GM18505 (cell line): ENCODE results near the gene NTN1.
"Not testable (repeated sequence)": the region's sequence is repeated elsewhere in the genome, so short reads cannot be mapped to it uniquely, and the experiment has no call there.

Experiments
- ATAC-seq: cut with Tn5 transposase; IDR thresholded peaks from one replicate; pipeline ENCODE4 v1.9.1; 2021; ENCODE audit not compliant: unreplicated experiment
- POLR2A ChIP-seq: IDR thresholded peaks from 4 replicates; pipeline ENCODE4 v1.6.1; 2011; ENCODE audit warnings: borderline replicate concordance; ENCODE audit not compliant: insufficient read depth, insufficient read length; ENCODE audit errors: extremely low read depth

The NTN1 gene

GRCh38 chr17:9071811-9072498, 50.6 kb downstream of the NTN1 start:
- TF ChIP-seq POLR2A: no peak

DNA sequence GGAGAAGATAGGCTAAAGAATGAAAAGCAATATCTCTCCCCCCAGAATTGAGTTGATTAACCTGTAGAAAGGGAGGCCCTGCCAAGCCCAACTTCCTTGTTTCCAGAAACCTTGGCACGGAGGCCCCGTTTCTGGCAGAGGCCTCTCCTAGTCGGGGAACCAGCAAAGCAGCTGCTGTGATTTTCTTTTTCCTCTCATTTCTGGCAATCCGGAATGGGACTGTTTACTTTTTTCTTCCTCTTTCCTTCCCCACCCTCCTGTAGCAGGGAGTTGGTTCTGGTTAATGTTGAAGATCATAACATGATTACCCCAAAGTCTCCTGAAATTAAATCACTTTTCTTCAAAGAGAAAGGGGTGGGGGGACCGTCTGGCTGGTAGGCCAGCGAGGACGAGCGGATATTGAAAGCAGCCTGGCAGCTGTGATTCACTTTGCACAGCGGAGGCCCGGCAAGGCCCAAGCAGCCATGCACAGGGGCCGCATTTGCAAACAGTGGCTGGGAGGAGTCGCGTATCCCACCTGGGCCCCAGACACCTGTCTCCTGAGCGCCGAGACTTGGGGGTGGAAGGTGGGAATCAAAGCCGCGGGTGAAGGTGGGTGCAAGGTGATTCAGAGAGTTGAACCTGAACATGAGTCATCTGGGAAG, 51.5 kb downstream of the NTN1 start:
- ATAC-seq: no peak
- no peak for TF ChIP-seq POLR2A

More at GRCh38 chr17:9071811-9072498, 50.6 kb downstream of the NTN1 start:
- ATAC-seq: no peak

DNA sequence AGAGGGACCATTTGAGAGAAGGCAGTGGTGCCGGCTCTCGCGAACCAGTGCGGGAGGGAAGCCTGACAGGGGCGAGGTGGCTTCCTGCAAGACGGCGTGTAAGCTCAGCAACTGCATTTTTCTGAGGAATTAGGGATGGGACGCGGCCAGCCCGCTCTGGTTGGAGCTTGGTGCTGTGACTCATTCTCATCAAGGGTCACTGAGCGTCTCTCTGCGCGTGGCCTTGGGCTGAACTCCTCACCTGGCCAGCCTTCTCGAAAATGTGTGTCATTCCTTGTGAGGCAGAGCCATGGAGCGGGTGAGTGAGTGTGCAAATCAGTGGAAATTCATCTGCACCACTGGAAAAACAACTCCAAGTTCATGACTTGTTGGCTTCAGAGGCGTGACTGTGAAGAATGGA, 52.8 kb downstream of the NTN1 start:
- no peak for TF ChIP-seq POLR2A
- ATAC-seq: no peak

GRCh38 chr17:9079461-9080103, 58.3 kb downstream of the NTN1 start:
- ATAC-seq: no peak
- no peak for TF ChIP-seq POLR2A

- ATAC-seq: no peak
These were observed 59.1 kb downstream of the NTN1 start for GRCh38 chr17:9080296-9080914.

GRCh38 chr17:9080983-9081382, 59.7 kb downstream of the NTN1 start:
- no peak for ATAC-seq

More at GRCh38 chr17:9080296-9080914, 59.1 kb downstream of the NTN1 start:
- no peak for TF ChIP-seq POLR2A

GRCh38 chr17:9086577-9086976, 65.3 kb downstream of the NTN1 start:
- no peak for TF ChIP-seq POLR2A
- no peak for ATAC-seq

More at GRCh38 chr17:9080983-9081382, 59.7 kb downstream of the NTN1 start:
- no peak for TF ChIP-seq POLR2A

GRCh38 chr17:9087921-9088320, 66.6 kb downstream of the NTN1 start:
- no peak for TF ChIP-seq POLR2A
- ATAC-seq: no peak

DNA sequence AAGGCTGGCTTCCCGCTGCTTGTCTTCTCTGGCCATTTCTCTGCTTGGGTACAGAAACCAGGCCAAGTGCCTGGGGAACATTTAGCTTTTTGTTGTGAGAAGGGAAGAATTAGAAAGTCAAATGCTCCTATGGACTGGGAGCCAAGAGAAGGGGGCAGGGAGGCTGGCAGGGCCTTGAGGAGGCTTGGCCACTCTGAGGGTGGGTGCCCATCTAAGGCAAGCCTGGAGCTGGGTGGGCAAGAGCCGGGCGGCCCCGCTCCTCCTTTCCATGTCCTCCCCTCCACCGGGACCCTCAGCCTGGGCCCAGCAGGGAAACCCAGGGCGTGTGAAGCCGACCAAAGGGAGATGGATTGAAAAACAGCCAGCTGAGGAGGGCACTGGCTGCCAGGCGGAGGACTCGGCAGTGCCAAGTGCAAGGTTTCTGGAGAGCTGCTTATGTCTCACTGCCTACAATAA, 69.4 kb downstream of the NTN1 start:
- TF ChIP-seq POLR2A: no peak
- no peak for ATAC-seq

DNA sequence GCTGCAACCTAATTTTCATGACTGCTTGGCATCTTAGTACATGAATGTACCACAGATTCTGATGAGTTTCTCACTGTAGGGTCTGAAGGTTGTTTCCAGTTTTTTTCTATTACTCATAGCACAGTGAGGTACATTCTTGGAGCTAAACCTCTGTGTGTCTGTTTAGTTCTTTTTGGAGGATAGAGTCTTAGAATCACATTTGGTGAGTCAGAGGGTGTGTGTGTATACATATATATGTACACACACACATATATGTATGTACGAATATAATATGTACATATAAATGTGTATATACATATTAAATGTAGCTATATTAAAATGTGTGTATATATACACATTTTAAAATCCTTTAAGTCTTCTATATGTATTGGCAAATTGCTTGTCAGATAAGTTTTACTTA, 72.9 kb downstream of the NTN1 start:
- TF ChIP-seq POLR2A: no peak
- ATAC-seq: no peak

- no peak for ATAC-seq
- TF ChIP-seq POLR2A: no peak
These were observed 74.1 kb downstream of the NTN1 start for GRCh38 chr17:9095390-9095789.

DNA sequence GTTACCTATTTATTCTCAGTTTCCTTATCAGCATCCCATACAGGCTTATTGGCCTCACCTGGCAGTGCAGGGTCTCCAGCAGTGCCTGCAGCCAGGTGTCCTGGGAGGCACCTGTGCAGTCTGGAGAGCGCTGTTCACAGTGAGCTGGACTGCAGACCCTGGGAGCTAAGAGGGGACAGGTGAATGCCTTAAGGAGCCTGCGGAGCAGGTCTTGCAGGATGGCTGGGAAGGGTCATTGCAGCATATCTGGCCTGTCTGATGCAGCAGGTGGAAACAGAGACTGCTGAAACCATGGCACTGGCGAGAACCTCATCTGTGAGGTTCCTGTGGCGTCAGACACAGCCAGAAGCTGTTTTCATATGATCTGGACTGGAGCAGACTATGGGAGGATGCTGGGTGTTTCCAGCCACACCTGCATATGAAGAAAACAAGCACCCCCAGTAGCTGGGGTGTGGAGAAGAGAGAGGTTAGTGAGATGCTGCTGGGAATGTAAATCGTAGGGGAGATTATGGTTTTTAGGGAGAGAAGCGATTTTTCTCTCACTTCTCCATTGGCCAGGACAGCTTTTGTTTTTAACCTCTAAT, 77.0 kb downstream of the NTN1 start:
- TF ChIP-seq POLR2A: no peak
- ATAC-seq: no peak

DNA sequence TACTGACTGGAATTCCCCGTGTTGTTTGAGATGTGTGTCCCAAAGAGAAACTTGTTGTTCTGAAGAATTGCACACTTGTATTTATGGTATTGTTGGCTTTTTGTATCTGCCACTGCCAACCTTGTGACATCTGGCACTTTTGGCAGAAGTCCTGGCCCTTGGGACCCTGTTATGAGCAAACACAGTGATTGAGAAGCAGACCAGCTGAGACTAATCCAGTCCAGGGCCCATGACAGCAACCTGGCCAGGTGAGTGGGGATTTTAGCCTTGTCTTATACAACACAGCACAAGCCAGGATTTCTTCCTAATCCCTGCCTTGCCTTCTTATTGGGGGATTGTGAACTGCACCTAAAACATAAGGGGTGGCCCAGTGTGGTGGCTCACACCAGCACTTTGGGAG, 80.0 kb downstream of the NTN1 start:
- TF ChIP-seq POLR2A: no peak
- ATAC-seq: no peak

GRCh38 chr17:9103193-9103592, 81.9 kb downstream of the NTN1 start:
- not testable (repeated sequence) for ATAC-seq
